Natural killer cell (primary cell): ENCODE measurements around the gene CORIN. TPM values are rescaled to one million over a fixed set of nuclear protein-coding genes. Genes with fewer than 3 reads are reported as not detected.

Experiments used
- ATAC-seq, 3 donors: fragments of 150-1000 bp in 2 of 3; fragments of 200-7000 bp in 1 of 3; cut with Tn5 transposase; 1 replicate in 1 of 3; 2 replicates in 2 of 3; pipeline ENCODE4 v1.10.0; 2021; ENCODE audit warnings: mild to moderate bottlenecking in 2 of 3, moderate library complexity in 2 of 3
- DNase-seq, 2 donors: peaks; one replicate each; pipeline versions ENCODE4 v3.0.0 to v3.0.0-alpha.2; 2013 to 2021; ENCODE audit warnings: mixed read lengths in 1 of 2
- H3K27ac ChIP-seq: one replicate; pipeline ENCODE4 v1.5.1; 2013; ENCODE audit warnings: mild to moderate bottlenecking, low read length
- H3K27me3 ChIP-seq: one replicate; pipeline ENCODE4 v1.6.1; 2013; ENCODE audit warnings: low read length; ENCODE audit not compliant: control insufficient read depth, insufficient read depth
- H3K36me3 ChIP-seq: one replicate; pipeline ENCODE4 v1.6.1; 2013; ENCODE audit warnings: low read length; ENCODE audit not compliant: control insufficient read depth, insufficient read depth
- H3K4me1 ChIP-seq: one replicate; pipeline ENCODE4 v1.6.1; 2013; ENCODE audit warnings: low read length; ENCODE audit not compliant: control insufficient read depth, insufficient read depth
- H3K4me3 ChIP-seq: one replicate; pipeline ENCODE4 v1.5.1; 2013; ENCODE audit warnings: low read length
- H3K9me3 ChIP-seq: one replicate; pipeline ENCODE4 v1.6.1; 2013; ENCODE audit warnings: low read length; ENCODE audit not compliant: control insufficient read depth, insufficient read depth
- H3K27ac Mint-ChIP-seq, 2 donors: one replicate each; pipeline ENCODE4 v1.8.0; 2022; ENCODE audit warnings: mild to moderate bottlenecking in 2 of 2, mixed read lengths in 2 of 2, moderate library complexity in 1 of 2
- H3K27me3 Mint-ChIP-seq, 2 donors: one replicate each; pipeline ENCODE4 v1.8.0; 2022; ENCODE audit warnings: low read depth in 2 of 2, mixed read lengths in 2 of 2
- H3K36me3 Mint-ChIP-seq: one replicate; pipeline ENCODE4 v1.8.0; 2022; ENCODE audit warnings: mixed read lengths
- H3K4me1 Mint-ChIP-seq, 2 donors: one replicate each; pipeline ENCODE4 v1.8.0; 2022; ENCODE audit warnings: mixed read lengths in 2 of 2
- H3K4me3 Mint-ChIP-seq: one replicate; pipeline ENCODE4 v1.8.0; 2022; ENCODE audit warnings: mild to moderate bottlenecking, moderate library complexity, mixed read lengths
- H3K9me3 Mint-ChIP-seq, 2 donors: one replicate each; pipeline ENCODE4 v1.8.0; 2022; ENCODE audit warnings: mixed read lengths in 2 of 2
- CTCF ChIP-seq: fragments of 200-600 bp; IDR thresholded peaks from one replicate; pipeline ENCODE4 v1.8.0; 2022; ENCODE audit warnings: antibody characterized with exemption
- WGBS: methylation state at CpG from one replicate; pipeline ENCODE4 v1.1.7; 2013; ENCODE audit warnings: missing lambda C conversion rate; ENCODE audit not compliant: insufficient coverage; 5-methylcytosine and 5-hydroxymethylcytosine counted together
- intact Hi-C: fragments of 100-400 bp; cut with micrococcal nuclease; formaldehyde crosslinking; loops from one replicate; pipeline ENCODE4 v1.14.2; 2022
- total RNA-seq, 4 donors: library from RNA; stranded (reverse); fragments of 120-200 nt in 1 of 4; gene quantifications; one replicate each; pipeline versions ENCODE4 v1.2.3 to v1.2.4, GENCODE V29; 2013 to 2022

The CORIN gene
- total RNA-seq, 3 donors from 2014 or later (not counting 1 experiment from before 2014, with no cell fraction given), result 0.78 TPM; not detected in 2

- 89% methylated on average over 8 of the region's 8 CpGs for WGBS
- Histone ChIP-seq H3K4me3 (no peak overlapping the region), H3K27me3 (no peaks in the 10 kb centered on the region), H3K36me3 (no peaks in the 10 kb centered on the region), H3K4me1 (no peaks in the 10 kb centered on the region), H3K9me3 (no peaks in the 10 kb centered on the region), H3K27ac (no peak overlapping the region)
- H3K4me1 Mint-ChIP-seq, result peaks cover 0 to 3% of the 10 kb centered on the region in 2 donors
- no peak for TF ChIP-seq CTCF
- peaks cover 9 to 12% of the 10 kb centered on the region in 2 donors for H3K27me3 Mint-ChIP-seq
- ATAC-seq, result no peak
- H3K9me3 Mint-ChIP-seq, result peaks cover 0 to 2% of the 10 kb centered on the region in 2 donors
- H3K36me3 Mint-ChIP-seq, result no peaks in the 10 kb centered on the region
- intact Hi-C loops, result no loop called here
- no peak overlapping the region for H3K4me3 Mint-ChIP-seq
- no peak for DNase-seq
- H3K27ac Mint-ChIP-seq, result no peak overlapping the region
Observed at GRCh38 chr4:47790105-47790504, 47.8 kb downstream of the CORIN start.

- H3K4me3 Mint-ChIP-seq, result no peak overlapping the region
- Histone ChIP-seq H3K4me1 (no peaks in the 10 kb centered on the region), H3K4me3 (no peak overlapping the region), H3K9me3 (no peaks in the 10 kb centered on the region), H3K36me3 (no peaks in the 10 kb centered on the region), H3K27ac (no peak overlapping the region), H3K27me3 (peaks cover 3% of the 10 kb centered on the region)
- peaks cover 0 to 3% of the 10 kb centered on the region in 2 donors for H3K4me1 Mint-ChIP-seq
- intact Hi-C loops, result no loop called here
- ATAC-seq (no peak), DNase-seq (no peak)
- no peak overlapping the region for H3K27ac Mint-ChIP-seq
- H3K36me3 Mint-ChIP-seq, result no peaks in the 10 kb centered on the region
- no peak for TF ChIP-seq CTCF
- 93% methylated on average over 2 of the region's 2 CpGs for WGBS
- H3K9me3 Mint-ChIP-seq, result no peaks in the 10 kb centered on the region
- peaks cover 2 to 7% of the 10 kb centered on the region in 2 donors for H3K27me3 Mint-ChIP-seq
Observed at GRCh38 chr4:47788126-47788525, 49.7 kb downstream of the CORIN start.

GRCh38 chr4:47786958-47787370 is 50.9 kb downstream of the CORIN start:
- WGBS, result 31% methylated on average over 4 of the region's 4 CpGs
- peaks cover 7 to 8% of the 10 kb centered on the region in 2 donors for H3K27me3 Mint-ChIP-seq
- no peak overlapping the region for H3K4me3 Mint-ChIP-seq
- H3K9me3 Mint-ChIP-seq, result no peaks in the 10 kb centered on the region
- Histone ChIP-seq H3K4me3 (no peak overlapping the region), H3K27ac (no peak overlapping the region), H3K36me3 (no peaks in the 10 kb centered on the region), H3K9me3 (no peaks in the 10 kb centered on the region), H3K4me1 (no peaks in the 10 kb centered on the region), H3K27me3 (peaks cover 3% of the 10 kb centered on the region)
- TF ChIP-seq CTCF, result no peak
- no peaks in the 10 kb centered on the region for H3K36me3 Mint-ChIP-seq
- peaks cover 0 to 3% of the 10 kb centered on the region in 2 donors for H3K4me1 Mint-ChIP-seq
- no peak for ATAC-seq
- no peak for DNase-seq
- H3K27ac Mint-ChIP-seq, result no peak overlapping the region
- intact Hi-C loops, result no loop called here

DNA sequence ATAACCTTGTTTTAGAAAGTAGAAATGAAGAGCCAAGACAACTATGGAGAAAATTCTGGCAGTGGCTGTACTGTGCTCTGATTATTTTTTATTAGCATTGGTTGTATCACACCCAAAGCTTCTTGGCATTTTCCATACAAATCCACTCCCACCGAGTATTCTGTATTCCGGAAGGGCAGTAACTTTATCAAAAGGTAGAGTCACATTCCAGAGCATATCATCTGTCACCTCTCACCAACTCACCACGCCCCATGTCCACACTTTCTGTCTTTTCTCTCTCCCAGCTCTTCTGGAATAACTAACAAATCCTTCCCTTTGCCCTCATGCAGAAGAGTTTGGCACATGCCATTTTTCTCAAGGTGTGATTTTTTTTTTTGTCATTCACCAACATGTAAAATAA is 52.7 kb downstream of the CORIN start:
- ATAC-seq (no peak), DNase-seq (no peak)
- WGBS, result 86% methylated on average over 3 of the region's 3 CpGs
- Histone ChIP-seq H3K36me3 (no peaks in the 10 kb centered on the region), H3K4me3 (no peak overlapping the region), H3K27me3 (peaks cover 3% of the 10 kb centered on the region), H3K4me1 (no peaks in the 10 kb centered on the region), H3K9me3 (no peaks in the 10 kb centered on the region), H3K27ac (no peak overlapping the region)
- H3K27ac Mint-ChIP-seq, result no peak overlapping the region
- peaks cover 0 to 3% of the 10 kb centered on the region in 2 donors for H3K4me1 Mint-ChIP-seq
- peaks cover 5 to 13% of the 10 kb centered on the region in 2 donors for H3K27me3 Mint-ChIP-seq
- no peak overlapping the region for H3K4me3 Mint-ChIP-seq
- H3K9me3 Mint-ChIP-seq, result no peaks in the 10 kb centered on the region
- TF ChIP-seq CTCF, result no peak
- intact Hi-C loops, result no loop called here
- H3K36me3 Mint-ChIP-seq, result no peaks in the 10 kb centered on the region
